Measurements from ENCODE around the gene SMPD1.

DNA sequence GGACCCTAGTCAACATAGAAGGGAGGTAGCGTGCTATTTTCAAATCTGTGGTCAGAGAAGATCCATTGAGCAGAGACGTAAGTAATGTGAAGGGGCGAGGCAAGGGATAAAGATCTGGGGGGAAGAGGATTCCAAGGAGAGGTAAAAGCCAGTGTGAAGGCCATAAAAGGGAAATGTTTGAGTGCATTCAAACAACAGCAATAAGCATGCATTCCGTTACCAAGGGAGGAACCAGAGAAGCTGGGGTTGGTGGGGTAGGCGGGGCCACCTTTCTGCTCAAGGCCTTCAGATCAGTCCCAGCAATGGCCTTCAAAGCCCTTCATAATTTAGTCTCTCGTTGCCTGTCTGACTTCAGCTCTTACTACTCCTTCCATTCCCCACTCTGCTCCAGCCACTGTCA, 18.4 kb upstream of the SMPD1 start:
- TF ChIP-seq, protein P1, sequence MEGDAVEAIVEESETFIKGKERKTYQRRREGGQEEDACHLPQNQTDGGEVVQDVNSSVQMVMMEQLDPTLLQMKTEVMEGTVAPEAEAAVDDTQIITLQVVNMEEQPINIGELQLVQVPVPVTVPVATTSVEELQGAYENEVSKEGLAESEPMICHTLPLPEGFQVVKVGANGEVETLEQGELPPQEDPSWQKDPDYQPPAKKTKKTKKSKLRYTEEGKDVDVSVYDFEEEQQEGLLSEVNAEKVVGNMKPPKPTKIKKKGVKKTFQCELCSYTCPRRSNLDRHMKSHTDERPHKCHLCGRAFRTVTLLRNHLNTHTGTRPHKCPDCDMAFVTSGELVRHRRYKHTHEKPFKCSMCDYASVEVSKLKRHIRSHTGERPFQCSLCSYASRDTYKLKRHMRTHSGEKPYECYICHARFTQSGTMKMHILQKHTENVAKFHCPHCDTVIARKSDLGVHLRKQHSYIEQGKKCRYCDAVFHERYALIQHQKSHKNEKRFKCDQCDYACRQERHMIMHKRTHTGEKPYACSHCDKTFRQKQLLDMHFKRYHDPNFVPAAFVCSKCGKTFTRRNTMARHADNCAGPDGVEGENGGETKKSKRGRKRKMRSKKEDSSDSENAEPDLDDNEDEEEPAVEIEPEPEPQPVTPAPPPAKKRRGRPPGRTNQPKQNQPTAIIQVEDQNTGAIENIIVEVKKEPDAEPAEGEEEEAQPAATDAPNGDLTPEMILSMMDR (conservative IDR thresholded peaks at IDR 0.05): no peak
- TF ChIP-seq ZFX (IDR thresholded peaks at IDR 0.05): no peak
